Measurements from ENCODE around the gene SUPT5H. TPM values are rescaled to one million over a fixed set of nuclear protein-coding genes. Genes with fewer than 3 reads are reported as not detected.

SUPT5H gene
- 63.1 and 67.6 TPM in 2 replicates for total RNA-seq

GRCh38 chr19:39445196-39446111, at the start of gene SUPT5H:
SUPT5H (plus strand) TSS chr19:39445582; CDS start chr19:39445891, 309 bp downstream.

GRCh38 chr19:39406656-39407409, 38.5 kb upstream of the SUPT5H start, which contains the start of gene ZFP36:
ZFP36 (plus strand) TSS chr19:39406847; CDS start chr19:39406905, 58 bp downstream.

GRCh38 chr19:39412100-39412866, 33.1 kb upstream of the SUPT5H start, which contains the start of gene PLEKHG2:
PLEKHG2 (plus strand) TSS chr19:39412669; CDS start chr19:39414087, 1,418 bp downstream.

GRCh38 chr19:39435499-39436349, 9.7 kb upstream of the SUPT5H start, which contains the start of gene RPS16:
RPS16 (minus strand) TSS chr19:39435949; CDS start chr19:39435895, 54 bp downstream.

GRCh38 chr19:39480337-39481228, 35.2 kb downstream of the SUPT5H start, which contains the start of gene TIMM50:
TIMM50 (plus strand) TSS chr19:39480838; CDS start chr19:39480854, 16 bp downstream.

GRCh38 chr19:39498798-39499642, 53.6 kb downstream of the SUPT5H start, which contains the start of gene DLL3:
DLL3 (plus strand) TSS chr19:39498947; CDS start chr19:39498975, 28 bp downstream.

GRCh38 chr19:39514840-39515550, 69.6 kb downstream of the SUPT5H start, which contains the start of gene SELENOV:
SELENOV (plus strand) TSS chr19:39515139; CDS start chr19:39515213, 74 bp downstream.

Other genes starting within 250 kb of the SUPT5H start
- gene NCCRP1, start 248.6 kb upstream of the SUPT5H start, total RNA-seq: not detected in 2 replicates
- not detected in 2 replicates for gene SYCN, start 241.3 kb upstream of the SUPT5H start, total RNA-seq
- gene IFNL3, start 200.6 kb upstream of the SUPT5H start, total RNA-seq: not detected in 2 replicates
- gene IFNL4, start 196.7 kb upstream of the SUPT5H start, total RNA-seq: not detected in 2 replicates
- gene IFNL2, start 177.2 kb upstream of the SUPT5H start, total RNA-seq: not detected in 2 replicates
- not detected in 2 replicates for gene IFNL1, start 149.2 kb upstream of the SUPT5H start, total RNA-seq
- 0.25 TPM in 1 of 2 replicates, not detected in the other for gene LRFN1, start 124.7 kb upstream of the SUPT5H start, total RNA-seq
- 0.44 and 0.50 TPM in 2 replicates for gene GMFG, start 109.5 kb upstream of the SUPT5H start, total RNA-seq
- 59.9 and 60.4 TPM in 2 replicates for gene SAMD4B, start 103.2 kb upstream of the SUPT5H start, total RNA-seq
- gene PAF1, start 54.5 kb upstream of the SUPT5H start, total RNA-seq: 38.4 and 55.6 TPM in 2 replicates
- 15.2 and 20.6 TPM in 2 replicates for gene MED29, start 54.2 kb upstream of the SUPT5H start, total RNA-seq
- 1.8 and 3.0 TPM in 2 replicates for gene ZFP36, start 38.7 kb upstream of the SUPT5H start, total RNA-seq
- gene PLEKHG2, start 32.9 kb upstream of the SUPT5H start, total RNA-seq: 9.0 and 16.4 TPM in 2 replicates
- gene RPS16, start 9.6 kb upstream of the SUPT5H start, total RNA-seq: 111 and 167 TPM in 2 replicates
- 57.5 and 84.0 TPM in 2 replicates for gene TIMM50, start 35.3 kb downstream of the SUPT5H start, total RNA-seq
- gene DLL3, start 53.4 kb downstream of the SUPT5H start, total RNA-seq: 0.12 and 0.55 TPM in 2 replicates
- not detected in 2 replicates for gene SELENOV, start 69.6 kb downstream of the SUPT5H start, total RNA-seq
- 4.5 and 7.5 TPM in 2 replicates for gene EID2B, start 87.3 kb downstream of the SUPT5H start, total RNA-seq
- 10.2 and 16.3 TPM in 2 replicates for gene EID2, start 94.6 kb downstream of the SUPT5H start, total RNA-seq
- gene LGALS13, start 156.9 kb downstream of the SUPT5H start, total RNA-seq: not detected in 2 replicates
- gene LGALS16, start 210.3 kb downstream of the SUPT5H start, total RNA-seq: not detected in 2 replicates

All from uterine smooth muscle cell (primary cell).